HL-60/S4 treated with retinoic acid at 250 ng/mL for 4 days and 3 days (cell line): ENCODE results near the gene MEIS1.

Source experiments
- in situ Hi-C: fragments of 300-500 bp; cut with MboI; formaldehyde crosslinking; loops from 2 replicates; pipeline ENCODE4 v1.7.0; 2022; ENCODE audit warnings: low sequenced_read_pairs

MEIS1 gene

DNA sequence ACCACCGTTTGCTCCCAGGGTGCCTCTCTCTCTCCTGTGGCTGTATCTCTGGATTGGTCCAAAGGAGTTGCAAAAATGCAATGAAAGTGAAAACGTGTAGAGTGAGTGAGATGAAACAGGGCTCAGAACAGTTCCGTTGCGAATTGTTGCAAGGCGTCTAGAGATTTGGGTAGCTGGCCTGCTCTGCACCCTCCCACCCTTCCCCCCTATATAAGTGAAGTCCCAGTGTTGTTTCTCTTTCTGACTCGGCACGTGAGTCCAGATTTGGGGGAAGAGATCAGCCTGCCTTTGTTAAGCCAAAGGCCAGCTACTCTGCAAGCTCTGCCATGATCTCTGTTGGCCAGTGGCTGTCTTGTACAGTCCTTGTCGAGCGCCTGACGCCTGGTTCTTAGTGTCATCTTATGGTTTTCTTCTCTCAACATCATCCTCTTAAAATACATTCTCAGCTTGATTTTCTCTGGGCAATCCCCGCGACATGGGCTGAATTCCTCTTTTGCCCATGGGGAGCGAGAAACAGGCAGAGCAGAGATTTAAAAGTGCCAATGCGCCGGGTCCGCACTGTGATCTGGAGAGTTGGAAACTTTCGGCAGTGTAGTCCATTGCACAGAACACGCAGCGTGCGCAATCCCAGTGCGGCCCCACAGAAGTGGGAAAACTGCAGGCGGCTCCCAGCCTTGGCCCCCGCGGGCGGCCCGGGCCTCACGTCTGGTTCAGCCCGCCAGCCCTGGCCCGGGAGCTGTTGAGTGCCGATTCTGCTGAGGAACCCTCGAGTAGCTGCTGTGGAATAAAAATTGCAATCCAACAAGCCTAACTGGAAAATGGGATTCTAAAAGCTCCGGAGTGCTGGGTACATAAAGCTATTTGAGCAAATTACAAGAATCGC, 9.3 kb downstream of the MEIS1 start:
- in situ Hi-C loops, result no loop called here

- in situ Hi-C loops, result no loop called here
These were observed 10.4 kb downstream of the MEIS1 start for GRCh38 chr2:66445076-66445924.

GRCh38 chr2:66445925-66446871, 11.3 kb downstream of the MEIS1 start:
- in situ Hi-C loops, result no loop called here

DNA sequence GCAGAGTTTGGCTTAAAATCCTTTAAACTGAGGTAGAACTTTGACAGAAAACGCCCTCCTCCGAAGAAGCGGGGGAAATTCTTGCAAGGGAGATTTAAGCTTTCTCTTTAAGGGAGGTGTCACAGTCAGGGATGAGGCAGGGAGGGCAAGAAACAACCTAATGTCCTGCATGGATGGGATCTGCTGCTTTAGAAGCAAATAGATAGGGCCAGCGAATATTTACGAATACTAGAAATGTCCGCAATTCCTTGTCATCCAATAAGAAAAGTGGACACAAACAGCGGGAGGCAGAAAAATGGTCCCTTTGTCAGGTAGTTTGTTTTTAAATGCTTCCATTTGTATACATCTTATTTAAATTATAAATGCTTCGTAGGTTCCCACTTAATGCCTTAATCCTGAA, 12.0 kb downstream of the MEIS1 start:
- in situ Hi-C loops, result no loop called here

- in situ Hi-C loops, result no loop called here
These were observed 12.8 kb downstream of the MEIS1 start for GRCh38 chr2:66447677-66448076.

DNA sequence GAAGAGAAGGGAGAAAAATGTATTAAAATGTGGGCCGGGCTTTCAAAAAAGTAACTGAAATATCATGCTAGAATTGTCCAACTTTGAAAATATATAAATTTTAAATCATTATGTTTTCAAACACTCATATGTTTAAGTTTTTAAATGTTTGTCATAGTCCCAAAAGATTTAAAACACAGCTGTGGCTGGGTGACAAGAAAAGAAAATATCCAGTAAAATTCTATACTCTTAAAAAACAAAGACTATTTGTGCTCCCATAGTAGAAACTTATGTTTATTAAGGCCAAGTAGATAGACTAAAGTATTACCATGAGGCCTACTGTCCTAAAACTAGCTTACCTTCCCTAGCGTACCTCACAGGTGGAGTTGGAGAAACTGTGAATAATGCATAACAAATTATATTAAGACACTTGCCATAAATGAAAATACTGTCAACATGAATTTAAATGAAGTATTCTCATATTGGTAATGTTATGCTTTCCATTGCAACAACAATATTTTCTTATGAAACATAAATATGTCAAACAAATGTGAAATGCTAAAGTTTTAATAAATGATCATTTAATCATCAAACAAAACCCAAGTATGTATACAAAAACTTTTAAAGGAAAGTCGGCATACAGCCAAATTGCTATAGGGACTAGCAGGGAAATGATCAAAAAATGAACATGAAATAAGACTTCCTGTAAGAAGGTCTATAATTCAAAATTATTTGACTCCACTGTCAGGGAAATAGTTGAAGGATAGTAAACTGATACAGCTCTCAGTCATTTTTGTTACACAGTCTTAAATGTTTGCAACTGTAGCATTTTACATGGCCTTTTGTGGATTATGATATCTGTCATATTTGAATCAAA, 13.4 kb downstream of the MEIS1 start:
- in situ Hi-C loops, result no loop called here

GRCh38 chr2:66452214-66452613, 17.3 kb downstream of the MEIS1 start:
- in situ Hi-C loops, result no loop called here

- in situ Hi-C loops, result no loop called here
These were observed 18.0 kb downstream of the MEIS1 start for GRCh38 chr2:66452917-66453316.

- in situ Hi-C loops, result no loop called here
These were observed 20.6 kb downstream of the MEIS1 start for GRCh38 chr2:66455490-66455889.

DNA sequence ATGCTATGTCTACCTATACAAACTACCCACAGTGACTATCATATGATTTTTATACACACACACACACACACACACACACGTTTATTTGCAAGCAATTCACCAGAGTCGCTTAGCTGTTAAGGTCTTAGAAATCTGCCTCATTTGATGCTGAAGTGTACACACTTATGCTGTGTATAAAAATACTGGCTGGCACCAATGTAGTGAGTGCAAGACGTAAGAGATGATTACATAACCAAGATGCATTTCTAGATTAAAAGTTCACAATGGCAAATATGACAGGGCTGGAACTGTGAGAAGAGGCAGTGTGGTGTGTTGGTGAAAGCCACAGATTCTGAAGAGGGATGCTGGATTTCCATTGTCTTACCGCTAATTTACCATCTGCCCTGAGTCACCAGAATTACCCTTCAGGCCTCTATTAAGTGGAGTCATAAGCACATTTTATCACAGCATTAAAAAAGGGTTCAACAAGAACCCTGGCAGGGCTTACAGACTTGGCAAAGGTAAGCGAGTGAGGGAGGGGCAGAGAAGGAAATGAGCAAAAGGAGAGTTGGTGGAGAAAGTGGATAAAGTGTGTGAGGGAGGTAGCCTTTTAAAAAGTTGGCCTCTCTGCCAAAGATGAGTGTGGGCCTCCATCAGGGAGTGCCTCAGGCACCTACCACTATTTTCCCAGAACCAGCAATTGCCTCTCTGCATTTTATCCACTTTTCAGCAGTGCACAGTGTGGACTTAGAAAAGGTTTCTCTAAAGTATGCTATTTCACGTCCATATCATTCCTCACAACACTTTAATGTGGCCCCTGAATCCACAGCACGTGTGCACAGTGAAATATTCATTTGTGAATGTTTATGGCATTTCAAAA, 21.5 kb downstream of the MEIS1 start:
- in situ Hi-C loops, result no loop called here

DNA sequence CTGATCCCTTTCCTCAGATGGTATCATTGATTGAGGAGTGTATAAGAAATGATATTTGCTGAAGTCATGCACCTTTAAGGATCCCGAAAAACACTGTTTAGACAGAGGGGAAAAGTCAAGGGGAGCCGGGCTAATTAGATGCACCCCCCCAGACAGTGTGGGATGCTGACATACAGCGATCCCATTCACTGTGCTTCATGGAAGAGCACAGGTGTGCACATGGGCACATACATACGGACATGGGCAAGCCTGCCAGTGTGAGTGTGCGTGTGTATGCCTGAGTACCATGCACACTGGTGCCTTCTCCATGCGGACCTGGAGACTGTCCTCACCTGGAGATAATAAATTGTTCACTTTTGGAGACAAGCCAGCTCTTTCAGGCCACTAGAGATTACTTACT, 22.6 kb downstream of the MEIS1 start:
- in situ Hi-C loops, result no loop called here

DNA sequence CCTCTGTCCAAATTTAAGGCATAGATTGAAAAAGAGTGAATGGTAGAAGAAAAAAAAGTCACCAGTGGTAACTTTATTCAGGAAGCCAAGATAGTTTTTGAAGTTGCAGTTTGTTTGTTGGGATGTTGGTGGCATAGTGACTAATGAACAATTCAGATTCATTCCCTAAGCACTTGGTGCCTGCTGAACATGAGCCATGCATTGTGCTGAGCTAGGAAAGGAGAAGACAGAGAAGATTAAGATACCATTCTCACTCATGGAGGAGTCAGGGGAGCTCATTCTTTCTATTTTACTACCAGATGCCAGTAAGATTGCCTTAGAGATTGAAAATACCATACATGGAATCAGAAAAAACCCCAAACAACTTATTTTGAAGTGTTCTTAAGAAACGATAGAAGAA, 25.1 kb downstream of the MEIS1 start:
- in situ Hi-C loops, result no loop called here

DNA sequence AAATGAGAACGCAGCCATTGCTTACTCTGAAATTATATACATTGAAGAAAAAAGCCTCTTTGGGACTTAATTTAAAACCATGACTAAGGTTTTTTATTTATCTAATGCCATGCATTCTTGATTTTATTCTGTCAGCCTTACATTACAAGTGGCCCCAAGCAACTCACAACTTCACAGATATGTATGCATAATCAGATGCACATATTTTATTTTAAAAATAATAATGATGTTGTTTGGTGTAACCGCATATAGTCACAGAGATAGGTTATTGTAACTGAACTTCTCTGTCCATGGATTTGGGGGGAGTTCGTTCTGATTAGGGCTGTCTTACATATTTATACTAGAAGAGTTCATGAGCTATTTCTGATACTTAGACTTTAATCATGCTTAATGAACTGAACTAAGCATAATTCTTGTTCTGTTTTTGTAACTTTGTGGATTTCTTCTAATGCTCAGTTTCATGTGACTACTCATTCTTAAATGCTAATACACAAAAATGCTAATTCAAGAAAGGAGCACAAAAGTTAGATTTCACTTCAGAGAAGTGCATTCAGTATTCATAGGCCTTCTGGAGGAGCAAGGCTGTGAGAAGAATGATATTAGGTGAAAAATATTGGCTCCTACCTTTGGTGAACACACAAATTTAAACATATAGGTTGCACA, 26.2 kb downstream of the MEIS1 start:
- in situ Hi-C loops, result no loop called here

- in situ Hi-C loops, result no loop called here
These were observed 27.0 kb downstream of the MEIS1 start for GRCh38 chr2:66461664-66462500.

DNA sequence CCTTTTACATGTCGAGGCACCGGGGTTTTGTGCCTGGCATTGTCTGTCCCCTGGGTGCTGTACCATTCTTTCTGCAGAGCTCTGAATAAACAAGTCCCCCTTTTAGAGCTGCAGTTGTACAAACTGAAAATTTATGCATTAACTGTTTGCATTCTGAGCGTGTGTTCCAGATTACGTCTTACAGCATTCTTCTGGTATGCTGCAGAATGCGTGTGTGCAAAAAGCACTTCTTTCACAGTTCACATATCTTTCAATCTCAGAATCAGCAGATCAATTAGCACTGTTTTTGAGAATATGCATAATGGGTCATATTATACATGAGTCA, 27.5 kb downstream of the MEIS1 start:
- in situ Hi-C loops, result no loop called here

GRCh38 chr2:66463206-66463755, 28.4 kb downstream of the MEIS1 start:
- in situ Hi-C loops, result no loop called here

DNA sequence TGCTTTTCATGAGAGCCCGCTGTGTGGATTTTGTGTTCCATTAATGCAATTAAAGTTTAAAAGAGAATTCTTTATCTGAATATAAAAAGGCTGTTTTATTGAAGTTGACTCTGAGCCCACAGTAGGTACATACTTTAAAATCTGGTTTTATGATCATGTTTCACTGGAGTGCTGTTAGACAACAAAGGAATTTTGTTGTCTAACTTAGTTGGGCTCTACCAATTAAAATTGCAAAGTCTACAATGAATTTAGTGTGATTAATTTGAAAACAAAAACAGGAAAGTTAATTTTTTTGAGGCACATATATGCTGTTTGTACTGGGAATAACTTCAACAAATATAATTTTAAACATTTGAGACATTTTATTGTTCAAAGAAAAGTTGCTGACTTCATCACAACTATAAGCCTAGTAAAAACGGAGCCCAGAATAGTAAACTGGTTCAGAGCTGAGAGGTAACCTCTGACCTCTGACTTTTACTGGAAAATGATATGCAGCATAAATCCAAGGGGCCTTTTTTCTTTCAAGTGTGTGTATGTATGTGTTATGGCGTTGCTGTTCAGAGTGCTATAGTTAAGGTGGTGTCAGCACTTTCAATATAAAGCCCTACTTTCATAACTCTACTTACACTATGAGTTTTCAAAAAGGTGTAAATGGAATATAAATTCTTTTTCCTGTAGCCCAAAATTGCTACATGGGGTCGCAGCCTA, 30.2 kb downstream of the MEIS1 start:
- in situ Hi-C loops, result no loop called here
